Heart left ventricle (tissue), 13 donors: ENCODE measurements around the gene ARFGAP2.

Experiments used
- POLR2A ChIP-seq, 2 donors: fragments of 450-650 bp; IDR thresholded peaks; one replicate each; pipeline ENCODE4 v1.6.1; 2017; ENCODE audit warnings: antibody characterized with exemption in 2 of 2, mild to moderate bottlenecking in 2 of 2, moderate library complexity in 2 of 2
- TF ChIP-seq, protein P1 (sequence below), 12 donors: fragments of 200-600 bp; sonication (generic) in 4 of 12; IDR thresholded peaks; one replicate each; pipeline versions ENCODE4 v1.5.0 to v1.8.0; 2018 to 2022; ENCODE audit warnings: antibody characterized with exemption in 12 of 12, mild to moderate bottlenecking in 5 of 12
- donor health status: ischemic (EF 13 %, LVEDD 7.1; RV severe dilation, severe dysfunction).
- donor health status: DM: no; HTN: yes; CAD: no.
- donor health status: DM: no; HTN: no; CAD: no.
- donor health status: ischemic (EF 25% LVEDD 6.9; RV normal size, moderate dysfunction).
- donor health status: ischemic (EF 25% LVEDD 5.7; RV mildly dilated, moderate dysfunction).
- donor health status: ischemic (EF 35%, LVEDD 5.7; RV mildly dilated, moderate dysfunction).
- donor health status: nonischemic (EF 11% LVEDD 7.7; RV severe dilation, severe dysfunction).
- donor health status: DM: yes; HTN: yes; CAD: no.
- donor health status: PGD.
- donor health status: ischemic (EF 29% LVEDD 5.4; RV normal size, mild dysfunction).
- donor health status: nonischemic (EF 23%, LVEDD 6.1; RV moderate dilation, normal function).

DNA sequence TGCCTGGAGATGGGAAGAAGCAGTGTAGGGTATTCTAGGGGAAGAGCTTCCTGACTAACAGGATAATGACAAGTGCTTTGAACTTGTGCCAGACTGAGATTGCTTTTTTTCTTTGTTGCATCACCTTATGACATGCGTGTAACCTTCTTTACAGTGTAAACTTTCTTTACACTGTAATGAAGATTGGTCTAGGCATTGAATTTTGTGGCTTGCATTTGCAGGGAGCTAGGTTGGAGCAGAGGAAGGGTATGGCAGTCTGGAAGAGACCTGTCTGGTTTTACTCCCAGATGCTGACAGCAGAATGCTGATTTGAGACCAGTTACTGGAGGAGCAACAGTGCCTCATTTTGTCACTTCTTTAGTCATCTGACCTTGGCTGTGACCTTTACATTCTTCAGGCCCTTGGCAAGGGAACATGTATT lies 43.7 kb upstream of the ARFGAP2 start:
- TF ChIP-seq POLR2A (IDR thresholded peaks at IDR 0.05), result no peak
- TF ChIP-seq, protein P1, sequence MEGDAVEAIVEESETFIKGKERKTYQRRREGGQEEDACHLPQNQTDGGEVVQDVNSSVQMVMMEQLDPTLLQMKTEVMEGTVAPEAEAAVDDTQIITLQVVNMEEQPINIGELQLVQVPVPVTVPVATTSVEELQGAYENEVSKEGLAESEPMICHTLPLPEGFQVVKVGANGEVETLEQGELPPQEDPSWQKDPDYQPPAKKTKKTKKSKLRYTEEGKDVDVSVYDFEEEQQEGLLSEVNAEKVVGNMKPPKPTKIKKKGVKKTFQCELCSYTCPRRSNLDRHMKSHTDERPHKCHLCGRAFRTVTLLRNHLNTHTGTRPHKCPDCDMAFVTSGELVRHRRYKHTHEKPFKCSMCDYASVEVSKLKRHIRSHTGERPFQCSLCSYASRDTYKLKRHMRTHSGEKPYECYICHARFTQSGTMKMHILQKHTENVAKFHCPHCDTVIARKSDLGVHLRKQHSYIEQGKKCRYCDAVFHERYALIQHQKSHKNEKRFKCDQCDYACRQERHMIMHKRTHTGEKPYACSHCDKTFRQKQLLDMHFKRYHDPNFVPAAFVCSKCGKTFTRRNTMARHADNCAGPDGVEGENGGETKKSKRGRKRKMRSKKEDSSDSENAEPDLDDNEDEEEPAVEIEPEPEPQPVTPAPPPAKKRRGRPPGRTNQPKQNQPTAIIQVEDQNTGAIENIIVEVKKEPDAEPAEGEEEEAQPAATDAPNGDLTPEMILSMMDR (IDR thresholded peaks at IDR 0.05), result no peak
